HG03565 (cell line): ENCODE measurements around the gene CADM4.
"Not testable (repeated sequence)": the region's sequence is repeated elsewhere in the genome, so short reads cannot be mapped to it uniquely, and the experiment has no call there.

Experiments used
- ATAC-seq: cut with Tn5 transposase; IDR thresholded peaks from one replicate; pipeline ENCODE4 v1.9.1; 2021; ENCODE audit warnings: mild to moderate bottlenecking, moderate library complexity; ENCODE audit not compliant: unreplicated experiment

CADM4 gene

DNA sequence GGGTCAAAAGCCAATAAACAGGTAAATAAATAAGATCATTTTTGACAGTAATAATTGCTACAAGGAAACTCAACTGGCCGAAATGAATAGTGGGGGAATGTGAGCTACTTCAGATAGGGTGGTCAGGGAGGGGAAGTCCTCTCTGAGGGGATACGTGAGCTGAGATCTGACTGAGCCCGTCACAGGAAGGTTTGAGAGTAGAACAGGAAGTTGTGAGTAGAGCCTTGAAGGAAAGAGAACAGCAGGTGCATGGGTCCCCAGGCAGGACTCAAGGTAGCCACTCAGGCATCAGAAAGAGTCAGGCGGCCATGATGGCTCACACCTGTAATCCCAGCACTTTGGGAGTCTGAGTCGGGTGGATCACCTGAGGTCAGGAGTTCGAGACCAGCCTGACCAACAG, 50.0 kb downstream of the CADM4 start:
- no peak for ATAC-seq

DNA sequence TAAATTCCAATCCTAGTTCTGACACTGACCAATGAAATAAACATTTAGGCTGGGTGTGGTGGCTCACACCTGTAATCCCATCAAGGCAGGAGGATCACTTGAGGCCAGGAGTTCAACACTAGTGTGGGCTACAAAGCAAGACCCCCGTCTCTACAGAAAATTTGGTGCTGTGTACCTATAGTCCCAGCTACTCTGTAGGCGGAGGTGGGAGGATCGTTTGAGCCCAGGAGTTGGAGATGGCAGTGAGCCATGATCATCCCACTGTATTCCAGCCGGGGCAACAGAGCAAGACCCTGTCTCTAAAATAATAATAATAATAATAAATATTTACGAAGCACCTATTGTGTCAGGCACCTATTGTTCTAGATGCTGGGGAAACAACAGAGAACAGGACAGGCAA, 50.4 kb downstream of the CADM4 start:
- no peak for ATAC-seq

DNA sequence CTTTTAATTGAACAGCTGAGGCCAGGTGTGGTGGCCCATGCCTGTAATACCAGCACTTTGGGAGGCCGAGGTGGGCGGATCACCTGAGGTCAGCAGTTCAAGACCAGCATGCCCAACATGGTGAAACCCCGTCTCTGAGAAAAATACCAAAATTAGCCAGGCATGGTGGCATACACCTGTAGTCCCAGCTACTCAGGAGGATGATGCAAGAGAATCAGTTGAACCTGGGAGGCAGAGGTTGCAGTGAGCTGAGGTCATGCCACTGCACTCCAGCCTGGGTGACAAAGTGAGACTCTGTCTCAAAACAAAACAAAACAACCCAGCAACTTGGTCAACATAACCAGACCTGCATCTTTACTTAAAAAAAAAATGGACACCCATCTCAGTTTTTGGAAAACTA, 52.6 kb downstream of the CADM4 start:
- not testable (repeated sequence) for ATAC-seq

DNA sequence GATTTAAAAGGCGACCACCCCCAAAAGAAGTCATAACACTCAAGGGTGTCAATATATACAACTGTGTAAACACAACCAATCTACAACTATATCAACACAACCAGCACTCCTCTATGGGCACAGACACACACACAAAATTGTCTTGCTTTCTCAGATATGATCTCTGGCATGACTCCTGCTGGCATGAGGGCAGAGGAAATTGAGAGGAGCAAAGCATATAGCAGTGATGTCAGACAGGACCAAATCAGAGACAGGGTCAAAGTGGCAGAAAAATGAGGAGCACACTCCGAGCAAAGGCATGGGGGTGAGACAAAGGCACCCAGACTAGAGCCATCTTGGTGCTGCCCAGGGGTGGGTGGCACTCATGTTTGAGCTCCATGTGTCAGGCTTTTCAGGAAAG, 53.3 kb downstream of the CADM4 start:
- ATAC-seq: no peak

DNA sequence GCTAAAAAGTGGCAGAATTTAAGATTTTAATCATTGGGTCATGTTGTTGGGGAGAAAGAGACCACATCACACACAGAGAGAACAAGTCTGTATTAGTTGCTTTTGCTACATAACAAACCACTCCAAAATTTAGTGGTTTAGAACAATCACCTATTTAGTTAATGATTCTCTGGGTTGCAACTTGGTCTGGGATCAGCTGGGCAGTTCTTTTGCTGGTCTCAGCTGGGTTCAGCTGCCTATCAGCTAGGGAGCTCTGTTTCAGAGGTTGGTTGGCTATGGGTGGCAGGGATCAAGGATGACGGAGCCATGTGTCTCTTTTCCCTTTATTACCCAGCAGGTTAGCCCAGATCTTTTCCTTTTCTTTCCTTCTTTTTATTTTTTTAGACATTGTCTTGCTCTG, 55.2 kb downstream of the CADM4 start:
- no peak for ATAC-seq

- ATAC-seq: no peak
Observed at GRCh38 chr19:43582495-43582894, 57.2 kb downstream of the CADM4 start.

- ATAC-seq: no peak
Observed at GRCh38 chr19:43581467-43581866, 58.2 kb downstream of the CADM4 start.

GRCh38 chr19:43578787-43579186, 60.9 kb downstream of the CADM4 start:
- no peak for ATAC-seq

GRCh38 chr19:43575955-43576878, 63.4 kb downstream of the CADM4 start:
- ATAC-seq: no peak

- ATAC-seq: peak; percentile 95
Observed at GRCh38 chr19:43575156-43575950, 64.3 kb downstream of the CADM4 start, which contains the start of the genes PINLYP and XRCC1. Gene PINLYP (plus strand): TSS chr19:43575801. CDS start chr19:43577192, 1,391 bp downstream. Gene XRCC1 (minus strand): TSS chr19:43575527. CDS start chr19:43575458, 69 bp downstream.

DNA sequence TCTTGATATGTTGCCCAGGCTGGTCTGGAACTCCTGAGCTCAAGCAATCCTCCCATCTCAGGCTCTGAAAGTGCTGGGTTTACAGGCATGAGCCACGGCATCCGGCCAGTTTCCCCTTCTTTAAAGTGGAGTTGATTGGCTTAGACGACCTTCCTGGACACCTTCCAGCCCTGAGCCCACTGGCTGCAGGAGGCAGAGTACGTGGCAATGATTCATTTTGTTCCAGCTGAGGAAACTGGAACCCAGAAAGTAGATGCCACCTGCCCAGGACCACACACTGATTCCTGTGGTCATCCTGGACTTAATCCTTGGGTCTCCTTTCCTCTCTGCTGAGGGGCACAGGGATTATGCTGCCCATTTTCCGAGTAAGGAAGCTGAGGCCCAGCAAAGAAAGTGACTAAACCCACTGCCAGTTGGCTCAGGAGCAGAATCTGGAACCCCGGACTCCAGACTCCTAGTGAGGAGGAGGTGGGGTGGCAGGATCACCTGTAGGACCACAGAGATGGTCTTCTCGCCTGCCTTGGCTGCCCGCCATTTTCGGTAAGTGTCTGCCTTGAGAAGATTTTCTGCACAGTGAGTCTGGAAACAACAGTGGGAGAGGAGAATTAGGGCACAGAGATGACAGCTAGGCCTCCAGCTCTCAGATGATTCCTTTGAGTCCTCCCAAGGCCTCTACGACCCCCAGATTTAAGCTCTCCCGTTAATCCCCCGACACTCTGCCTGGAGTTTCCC, 65.1 kb downstream of the CADM4 start:
- no peak for ATAC-seq
